Measurements from ENCODE around the gene GCC2.
"Not testable (repeated sequence)": the region's sequence is repeated elsewhere in the genome, so short reads cannot be mapped to it uniquely, and the experiment has no call there.

GCC2 gene

GRCh38 chr2:108525258-108525657, 76.3 kb downstream of the GCC2 start:
- DNase-seq = not testable (repeated sequence)

- DNase-seq = no peak
Measured at GRCh38 chr2:108531674-108532055, 82.7 kb downstream of the GCC2 start.

DNA sequence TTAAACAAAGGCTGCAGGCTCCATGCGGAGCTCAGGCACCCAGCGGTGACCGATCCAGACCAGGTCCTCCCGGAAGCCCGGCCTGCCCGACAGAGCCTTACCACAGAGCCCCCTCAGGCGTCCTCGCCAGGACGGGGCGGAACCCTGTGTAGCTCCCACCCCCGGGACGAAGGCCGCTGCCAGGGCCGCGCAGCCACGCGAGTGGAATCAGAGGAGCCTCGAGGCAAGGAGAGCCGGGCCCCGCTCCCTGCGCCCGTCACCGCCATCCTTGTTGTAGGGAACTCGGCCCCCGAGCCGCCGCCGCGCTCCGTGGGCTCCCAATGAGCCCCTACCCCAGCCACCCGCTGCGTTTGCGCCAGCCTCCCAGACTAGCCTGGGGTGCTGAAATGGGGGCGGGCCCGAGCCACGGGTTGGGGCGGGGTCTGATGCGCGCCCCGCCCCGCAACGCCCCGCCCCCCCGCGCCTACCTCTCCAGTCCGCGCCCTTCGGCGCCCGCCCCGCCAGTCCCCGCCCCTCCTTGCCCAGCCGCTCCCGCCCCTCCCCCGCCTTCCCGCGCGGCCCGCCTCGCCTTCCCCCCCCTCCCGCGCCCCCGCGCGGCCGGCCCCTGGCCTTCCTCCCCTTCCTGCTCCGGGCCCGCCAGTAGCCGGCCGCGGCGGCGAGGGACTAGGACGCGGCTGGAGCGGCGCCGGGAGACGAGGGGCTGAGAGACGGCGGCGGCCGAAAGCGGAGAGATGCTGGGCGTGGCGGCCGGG, 85.0 kb downstream of the GCC2 start, which contains the start of gene LIMS1:
Gene LIMS1, plus strand, starts transcription at position 639 of the 752 bp plus-strand sequence. Its CDS starts 93 bp downstream, at position 732.
- DNase-seq = peak; percentile 92

- peak; percentile 47 for DNase-seq
Measured at GRCh38 chr2:108534584-108535356, 85.8 kb downstream of the GCC2 start.

GRCh38 chr2:108535357-108535631, 86.3 kb downstream of the GCC2 start:
- DNase-seq = no peak

DNA sequence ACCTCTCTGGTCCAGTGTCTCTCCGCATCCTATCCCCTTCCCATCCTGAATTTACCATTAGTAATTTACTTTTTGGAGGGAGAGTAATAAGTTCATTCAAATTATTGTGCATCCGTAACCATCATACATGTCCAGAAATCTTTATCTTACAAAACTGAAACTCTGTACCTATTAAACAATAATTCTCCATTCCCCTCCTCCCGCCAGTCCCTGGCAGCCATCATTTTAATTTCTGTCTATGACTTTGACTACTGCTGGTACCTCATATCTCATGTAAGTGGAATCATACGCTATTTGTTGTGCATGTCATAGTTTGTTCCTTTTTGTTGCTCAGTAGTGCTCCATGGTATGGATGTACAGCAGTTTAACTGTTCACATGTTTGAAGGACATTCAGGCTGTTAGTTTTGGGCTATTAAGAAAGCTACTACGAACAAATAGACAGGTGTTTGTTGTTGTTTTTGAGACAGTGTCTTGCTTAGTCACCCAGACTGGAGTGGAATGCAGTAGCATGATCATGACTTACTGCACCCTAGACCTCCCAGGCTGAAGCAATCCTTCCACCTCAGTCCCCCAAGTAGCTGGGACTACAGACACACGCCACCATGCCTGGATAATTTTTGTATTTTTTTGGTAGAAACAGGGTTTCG, 87.3 kb downstream of the GCC2 start:
- no peak for DNase-seq

DNA sequence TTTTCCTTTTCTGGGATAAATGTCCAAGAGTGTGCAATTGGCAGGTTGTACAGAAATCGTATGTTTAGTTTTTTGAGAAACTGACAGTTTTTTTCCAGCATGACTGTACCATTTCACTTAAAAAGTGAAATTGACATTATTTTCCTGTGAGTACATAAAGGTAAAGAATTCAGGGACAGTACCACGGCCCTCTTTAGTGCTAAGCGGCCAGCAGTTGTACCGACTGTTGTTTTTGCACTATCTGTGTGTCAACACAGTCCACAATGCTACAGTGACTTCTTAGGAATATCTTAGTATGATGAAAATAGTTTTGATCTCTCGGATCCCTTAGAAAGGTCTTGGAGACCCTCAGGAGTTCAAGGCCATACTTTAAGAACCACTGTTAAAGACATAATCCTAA, 87.9 kb downstream of the GCC2 start:
- DNase-seq = no peak

- no peak for DNase-seq
Measured at GRCh38 chr2:108538000-108538625, 89.1 kb downstream of the GCC2 start.

- DNase-seq = no peak
Measured at GRCh38 chr2:108541451-108541850, 92.4 kb downstream of the GCC2 start.

DNA sequence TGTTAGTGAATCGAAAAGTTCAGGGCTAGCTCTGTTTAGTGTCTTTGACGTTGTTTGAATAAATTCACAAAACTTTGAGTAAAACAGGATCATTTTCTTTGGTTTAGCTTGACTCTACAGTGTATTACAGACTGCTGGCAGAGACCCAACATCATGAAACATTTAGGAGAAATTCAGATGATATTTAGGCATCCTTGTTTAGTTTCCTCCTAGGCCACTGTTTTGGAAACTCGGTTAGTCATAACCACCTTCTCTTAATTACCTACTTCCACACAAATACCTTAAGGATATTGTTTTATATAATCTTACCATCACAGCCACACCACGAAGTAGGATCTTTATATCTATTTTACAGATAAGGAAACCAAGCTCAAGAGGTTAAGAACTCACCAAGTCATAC, 93.1 kb downstream of the GCC2 start:
- DNase-seq = no peak

DNA sequence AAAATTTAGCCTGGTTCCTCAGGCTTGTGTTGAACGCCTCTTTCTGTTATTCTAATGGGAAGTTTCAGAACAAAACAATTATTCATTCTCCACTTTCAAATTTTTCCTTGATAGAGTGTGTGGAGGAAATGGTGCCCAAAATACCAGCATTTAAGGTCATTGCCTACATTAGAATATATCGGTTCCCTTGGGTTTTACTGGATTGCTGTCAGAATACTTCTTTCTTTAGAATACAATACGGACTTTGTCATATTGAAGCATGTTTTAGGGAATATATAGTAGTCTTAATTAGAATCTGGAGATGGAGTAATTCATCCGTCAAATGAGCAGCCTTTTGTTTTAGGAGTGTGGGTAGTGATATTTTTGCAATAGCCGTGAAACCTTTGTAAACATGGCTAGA, 98.6 kb downstream of the GCC2 start:
- no peak for DNase-seq

DNA sequence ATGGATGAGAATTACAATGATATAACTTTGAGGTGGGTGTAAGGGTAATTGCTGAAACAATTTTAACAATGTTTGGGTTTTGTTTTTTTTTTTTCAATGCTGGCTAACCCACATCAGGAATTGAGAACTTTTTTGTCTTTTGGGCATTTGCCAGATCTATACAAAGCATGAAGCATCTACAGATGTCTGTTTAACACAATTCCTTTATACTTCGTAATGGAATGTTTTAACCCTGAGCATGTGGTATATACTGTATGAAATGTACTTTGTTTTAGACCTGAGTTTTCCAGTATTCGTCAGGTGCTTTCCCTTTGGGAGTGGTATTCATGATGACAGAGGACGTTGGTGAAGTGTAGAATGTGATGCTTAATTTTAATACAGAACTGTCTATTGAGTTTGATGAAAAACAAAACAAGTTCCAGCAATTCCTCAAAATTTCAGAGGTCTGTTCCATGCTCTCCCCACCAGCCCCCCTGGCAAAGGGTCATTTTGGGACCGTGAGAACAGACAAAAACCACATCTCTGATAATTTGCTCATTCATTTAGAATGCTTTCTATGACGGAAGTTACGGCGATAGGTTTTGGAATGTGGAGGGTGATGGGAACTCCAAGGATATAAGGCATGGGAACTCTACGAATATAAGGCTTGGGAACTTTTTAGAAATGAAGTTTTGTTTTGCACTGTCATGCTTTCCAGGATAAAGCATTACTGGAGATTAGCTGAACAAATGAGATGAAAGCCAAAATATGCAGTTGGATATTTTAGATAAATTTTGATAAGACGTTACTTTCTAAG, 99.4 kb downstream of the GCC2 start:
- no peak for DNase-seq

DNA sequence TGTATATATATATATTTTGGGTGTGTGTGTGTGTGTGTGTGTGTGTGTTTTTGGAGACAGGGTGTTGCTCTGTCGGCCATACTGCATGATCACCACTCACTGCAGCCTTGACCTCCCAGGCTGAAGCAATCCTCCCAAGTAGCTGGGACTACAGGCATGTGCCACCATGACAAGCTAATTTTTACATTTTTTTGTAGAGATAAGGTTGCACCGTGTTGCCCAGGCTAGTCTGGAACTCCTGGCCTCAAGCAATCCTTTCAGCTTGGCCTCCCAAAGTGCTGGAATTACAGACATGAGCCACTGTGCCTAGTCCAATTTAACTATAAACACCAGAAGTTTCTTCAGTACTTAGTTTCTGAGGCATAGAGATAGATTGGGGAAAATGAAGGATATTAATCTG, 103.6 kb downstream of the GCC2 start:
- no peak for DNase-seq

GRCh38 chr2:108553209-108553919, 104.4 kb downstream of the GCC2 start:
- no peak for DNase-seq

- no peak for DNase-seq
Measured at GRCh38 chr2:108554528-108554927, 105.5 kb downstream of the GCC2 start.

DNA sequence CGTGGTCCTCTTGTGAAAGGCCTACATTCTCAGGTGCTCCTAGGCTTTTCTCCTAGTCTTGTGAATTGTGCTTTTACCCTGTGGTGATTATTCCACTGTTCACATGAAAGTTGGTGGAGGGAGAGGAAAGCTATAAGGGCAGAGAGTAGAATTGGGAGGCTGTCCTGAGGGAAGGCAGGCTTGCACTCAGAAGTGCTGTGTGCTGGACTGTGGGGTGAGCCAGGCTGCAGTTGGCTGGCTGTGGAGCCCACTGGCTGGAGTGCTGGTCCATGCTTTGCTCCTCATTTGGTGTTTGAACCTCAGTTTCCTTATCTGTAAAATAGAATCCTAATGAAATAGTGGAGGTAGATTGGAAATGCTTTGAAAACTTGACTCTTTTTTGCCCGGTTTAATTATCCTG, 106.6 kb downstream of the GCC2 start:
- DNase-seq = no peak

GRCh38 chr2:108556581-108556980, 107.6 kb downstream of the GCC2 start:
- not testable (repeated sequence) for DNase-seq

All from activated CD4-positive, alpha-beta T cell treated with anti-CD3 and anti-CD28 coated beads, Interleukin-10, Interleukin-2, amounts not matched to agents 100 ng/mL and 50 ng/mL, durations not matched to agents 16 hours and 8 hours (primary cell).